HepG2 (cell line): ENCODE results near the gene WDR86. TPM values are rescaled to one million over a fixed set of nuclear protein-coding genes. Genes with fewer than 3 reads are reported as not detected.

Source experiments
- ATAC-seq: fragments of 200-7000 bp; cut with Tn5 transposase; 3 replicates; pipeline ENCODE4 v1.9.1; 2020; ENCODE audit warnings: mild to moderate bottlenecking, moderate library complexity
- BruUV-seq: library from RNA; stranded (reverse); fragments of 400-500 nt; replicated peaks from 2 replicates; lab custom pipeline; 2021; lab: Mats Ljungman, UMichigan
- CTCF ChIA-PET: fragments of 300-600 bp; formaldehyde crosslinking; extraction: SDS; loops from one replicate; lab custom pipeline; 2021; ENCODE audit warnings: low total read pairs, inconsistent platforms, low intra/inter-chr PET ratio; lab: Yijun Ruan, JAX
- POLR2A ChIA-PET: fragments of 350-600 bp; sonication (Branson Sonifier 250); formaldehyde crosslinking; loops from one replicate; lab custom pipeline; 2020; ENCODE audit warnings: antibody characterized with exemption, inconsistent platforms; lab: Yijun Ruan, JAX
- DNase-seq: peaks from one replicate; pipeline ENCODE4 v3.0.0-alpha.2; 2015; ENCODE audit warnings: low spot score
- FAIRE-seq: peaks from 3 replicates; lab custom pipeline; 2011; peaks lifted over from hg19 to GRCh38; lab: Jason Lieb, UNC
- H2AFZ ChIP-seq: one replicate; pipeline ENCODE4 v1.6.1; 2011; ENCODE audit warnings: low read length, inconsistent platforms
- H3K27ac ChIP-seq: fragments of 300-600 bp; 3 replicates; pipeline ENCODE4 v1.8.0; 2011; ENCODE audit warnings: mixed run types, mild to moderate bottlenecking, mixed read lengths, low read length, inconsistent platforms; ENCODE audit not compliant: insufficient read depth; ENCODE audit errors: extremely low read length
- H3K27me3 ChIP-seq, 2 experiments: fragments of 200-600 bp in 1 of 2; 2 replicates in 1 of 2; 3 replicates in 1 of 2; pipeline versions ENCODE4 v1.6.0 to v1.8.0; 2011; ENCODE audit warnings: low read length in 2 of 2, mild to moderate bottlenecking in 2 of 2, moderate library complexity in 2 of 2, inconsistent platforms in 1 of 2; ENCODE audit not compliant: insufficient read depth in 2 of 2, control insufficient read depth in 1 of 2
- H3K36me3 ChIP-seq, 2 experiments: fragments of 200-600 bp in 1 of 2; replicated peaks in 1 of 2; 2 replicates in 1 of 2; 3 replicates in 1 of 2; pipeline versions ENCODE4 v1.5.1 to v1.8.0; 2011; ENCODE audit warnings: low read length in 2 of 2, inconsistent platforms in 1 of 2; ENCODE audit not compliant: insufficient read depth in 2 of 2, control insufficient read depth in 1 of 2
- H3K4me1 ChIP-seq: 2 replicates; pipeline ENCODE4 v1.5.1; 2012; ENCODE audit warnings: low read length, inconsistent platforms; ENCODE audit not compliant: insufficient read depth
- H3K4me2 ChIP-seq: 2 replicates; pipeline ENCODE4 v1.6.0; 2011; ENCODE audit warnings: low read depth, low read length, inconsistent platforms
- H3K4me3 ChIP-seq, 3 experiments: fragments of 200-600 bp in 1 of 3; sonication (generic), shearing (Covaris generic) in 1 of 3; replicated peaks in 1 of 3; 2 replicates each; pipeline ENCODE4 v1.5.1; 2011 to 2016; ENCODE audit warnings: low read length in 3 of 3, inconsistent platforms in 2 of 3, low read depth in 2 of 3, mild to moderate bottlenecking in 2 of 3, control low read depth in 1 of 3, mixed read lengths in 1 of 3; ENCODE audit not compliant: insufficient read depth in 1 of 3
- H3K79me2 ChIP-seq: one replicate; pipeline ENCODE4 v1.6.1; 2011; ENCODE audit warnings: low read length, inconsistent platforms; ENCODE audit not compliant: insufficient read depth
- H3K9ac ChIP-seq: 2 replicates; pipeline ENCODE4 v1.6.0; 2011; ENCODE audit warnings: mild to moderate bottlenecking, low read depth, low read length, inconsistent platforms; ENCODE audit not compliant: insufficient read depth
- H3K9me3 ChIP-seq: 2 replicates; pipeline ENCODE4 v1.5.1; 2012; ENCODE audit warnings: mild to moderate bottlenecking, low read length
- H4K20me1 ChIP-seq: 2 replicates; pipeline ENCODE4 v1.6.0; 2011; ENCODE audit warnings: inconsistent platforms, mild to moderate bottlenecking, low read length, moderate library complexity; ENCODE audit not compliant: insufficient read depth
- BORCS8-MEF2B ChIP-seq: sonication (generic); formaldehyde crosslinking; IDR thresholded peaks from 2 replicates; pipeline ENCODE4 v1.8.0; 2022; ENCODE audit warnings: mild to moderate bottlenecking, missing genetic modification reagents
- FOXA1 ChIP-seq, 2 experiments: fragments of 450-650 bp in 1 of 2; sonication (generic) in 1 of 2; formaldehyde crosslinking in 1 of 2; IDR thresholded peaks; 2 replicates each; pipeline versions ENCODE4 v1.4.0 to v1.6.1; 2016 to 2020; ENCODE audit warnings: missing genetic modification reagents in 1 of 2
- MIER3 ChIP-seq: IDR thresholded peaks from 2 replicates; pipeline ENCODE4 v1.6.1; 2016; ENCODE audit warnings: missing compliant biosample characterization, borderline replicate concordance
- PHF21A ChIP-seq: sonication (generic); formaldehyde crosslinking; IDR thresholded peaks from 2 replicates; pipeline ENCODE4 v1.5.0; 2020; ENCODE audit warnings: mild to moderate bottlenecking, missing genetic modification reagents
- REL ChIP-seq: sonication (generic); formaldehyde crosslinking; conservative IDR thresholded peaks from 2 replicates; pipeline ENCODE4 v1.8.0; 2022; ENCODE audit warnings: mild to moderate bottlenecking, missing genetic modification reagents, moderate library complexity
- SAP130 ChIP-seq: IDR thresholded peaks from 2 replicates; pipeline ENCODE4 v1.6.1; 2016; ENCODE audit warnings: low read depth
- SIX1 ChIP-seq: sonication (generic); formaldehyde crosslinking; IDR thresholded peaks from 2 replicates; pipeline ENCODE4 v1.4.0; 2020; ENCODE audit warnings: missing genetic modification reagents, borderline replicate concordance
- ZNF34 ChIP-seq: sonication (generic); formaldehyde crosslinking; IDR thresholded peaks from 2 replicates; pipeline ENCODE4 v1.4.0; 2020; ENCODE audit warnings: mild to moderate bottlenecking, missing genetic modification reagents, borderline replicate concordance
- ZNF563 ChIP-seq: sonication (generic); formaldehyde crosslinking; IDR thresholded peaks from 2 replicates; pipeline ENCODE4 v1.8.0; 2022; ENCODE audit warnings: mild to moderate bottlenecking, moderate library complexity, missing genetic modification reagents
- WGBS: methylation state at CpG from one replicate; pipeline ENCODE4 v1.1.6; 2017; ENCODE audit warnings: low lambda C conversion rate; 5-methylcytosine and 5-hydroxymethylcytosine counted together
- in situ Hi-C: cut with HindIII; loops from 2 replicates; pipeline ENCODE4 v1.10.0; 2017; ENCODE audit warnings: low pct_unique_long_range_greater_than_20kb; ENCODE audit not compliant: extremely low pct_ligation_motif_present
- intact Hi-C: fragments of 100-400 bp; cut with micrococcal nuclease; formaldehyde crosslinking; loops from one replicate; pipeline ENCODE4 v1.10.0; 2022; ENCODE audit not compliant: unreplicated experiment
- polyA plus RNA-seq, 8 experiments: library from polyadenylated mRNA; depleted of rRNA in 3 of 8; stranded (reverse) in 7 of 8; unstranded in 1 of 8; fragments of >200 nt; fragmentation: Illumina TruSeq in 4 of 8; extraction: Trizol in 4 of 8; gene quantifications; 2 replicates each; pipeline versions ENCODE4 v1.2.1 to v1.2.3, GENCODE V29; 2011 to 2016; ENCODE audit warnings: low read depth in 4 of 8, missing spikeins in 1 of 8, mixed read lengths in 1 of 8; ENCODE audit not compliant: insufficient read depth in 1 of 8
- total RNA-seq, 5 experiments: library from RNA; depleted of rRNA; stranded (reverse); fragments of >200 nt; fragmentation: Illumina TruSeq; extraction: Trizol; gene quantifications; 2 replicates each; pipeline ENCODE4 v1.2.3, GENCODE V29; 2016; ENCODE audit warnings: low read depth in 1 of 5
- TF ChIP-seq, protein P1 (sequence below): sonication (generic); formaldehyde crosslinking; IDR thresholded peaks from 2 replicates; pipeline ENCODE4 v1.5.0; 2020; ENCODE audit warnings: mild to moderate bottlenecking, missing genetic modification reagents, borderline replicate concordance
- TF ChIP-seq, protein P2 (sequence below): sonication (generic); formaldehyde crosslinking; IDR thresholded peaks from 2 replicates; pipeline ENCODE4 v1.5.1; 2020; ENCODE audit warnings: missing genetic modification reagents, mild to moderate bottlenecking, borderline replicate concordance
- TF ChIP-seq, protein P3 (sequence below): sonication (generic); formaldehyde crosslinking; IDR thresholded peaks from 2 replicates; pipeline ENCODE4 v1.5.0; 2020; ENCODE audit warnings: missing genetic modification reagents, mild to moderate bottlenecking, borderline replicate concordance

The WDR86 gene
- total and polyA plus RNA-seq, 2 of the 13 experiments (the other 11 are each of a cell fraction or from before 2014, with no cell fraction given): 0.11 to 2.9 TPM

DNA sequence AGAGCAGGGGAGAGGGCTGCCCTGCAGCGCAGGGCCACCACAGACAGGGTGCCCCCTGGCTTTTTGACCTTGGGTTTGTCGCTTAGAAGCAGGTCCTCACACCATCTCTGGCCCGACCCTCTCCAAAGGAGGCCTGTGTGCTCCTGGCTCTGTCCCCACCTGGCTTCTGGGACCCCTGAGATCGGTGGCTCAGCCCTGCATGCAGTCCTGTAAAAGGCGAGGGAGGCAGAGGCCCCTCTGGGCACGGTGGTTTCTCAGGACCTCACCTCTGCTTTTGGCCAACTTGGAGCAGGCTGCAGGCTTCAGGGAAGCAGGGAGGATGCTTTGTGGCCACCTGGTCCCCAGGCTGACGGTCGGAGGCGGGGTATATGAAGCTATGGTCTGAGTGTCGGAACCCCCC is 21.4 kb downstream of the WDR86 start:
- H3K9ac ChIP-seq: no peak overlapping the region
- intact Hi-C loops: no loop called here
- in situ Hi-C loops: no loop called here
- no TSS peak for BruUV-seq
- no peaks in the 10 kb centered on the region; the same call in 1 of the 2 replicates for H4K20me1 ChIP-seq
- WGBS: 0% methylated on average over 1 of the region's 10 CpGs
- no peak overlapping the region for H2AFZ ChIP-seq
- no peak overlapping the region for H3K4me3 ChIP-seq
- no peak for TF ChIP-seq SIX1 (CRISPR knock-in tag)
- TF ChIP-seq, protein P1, sequence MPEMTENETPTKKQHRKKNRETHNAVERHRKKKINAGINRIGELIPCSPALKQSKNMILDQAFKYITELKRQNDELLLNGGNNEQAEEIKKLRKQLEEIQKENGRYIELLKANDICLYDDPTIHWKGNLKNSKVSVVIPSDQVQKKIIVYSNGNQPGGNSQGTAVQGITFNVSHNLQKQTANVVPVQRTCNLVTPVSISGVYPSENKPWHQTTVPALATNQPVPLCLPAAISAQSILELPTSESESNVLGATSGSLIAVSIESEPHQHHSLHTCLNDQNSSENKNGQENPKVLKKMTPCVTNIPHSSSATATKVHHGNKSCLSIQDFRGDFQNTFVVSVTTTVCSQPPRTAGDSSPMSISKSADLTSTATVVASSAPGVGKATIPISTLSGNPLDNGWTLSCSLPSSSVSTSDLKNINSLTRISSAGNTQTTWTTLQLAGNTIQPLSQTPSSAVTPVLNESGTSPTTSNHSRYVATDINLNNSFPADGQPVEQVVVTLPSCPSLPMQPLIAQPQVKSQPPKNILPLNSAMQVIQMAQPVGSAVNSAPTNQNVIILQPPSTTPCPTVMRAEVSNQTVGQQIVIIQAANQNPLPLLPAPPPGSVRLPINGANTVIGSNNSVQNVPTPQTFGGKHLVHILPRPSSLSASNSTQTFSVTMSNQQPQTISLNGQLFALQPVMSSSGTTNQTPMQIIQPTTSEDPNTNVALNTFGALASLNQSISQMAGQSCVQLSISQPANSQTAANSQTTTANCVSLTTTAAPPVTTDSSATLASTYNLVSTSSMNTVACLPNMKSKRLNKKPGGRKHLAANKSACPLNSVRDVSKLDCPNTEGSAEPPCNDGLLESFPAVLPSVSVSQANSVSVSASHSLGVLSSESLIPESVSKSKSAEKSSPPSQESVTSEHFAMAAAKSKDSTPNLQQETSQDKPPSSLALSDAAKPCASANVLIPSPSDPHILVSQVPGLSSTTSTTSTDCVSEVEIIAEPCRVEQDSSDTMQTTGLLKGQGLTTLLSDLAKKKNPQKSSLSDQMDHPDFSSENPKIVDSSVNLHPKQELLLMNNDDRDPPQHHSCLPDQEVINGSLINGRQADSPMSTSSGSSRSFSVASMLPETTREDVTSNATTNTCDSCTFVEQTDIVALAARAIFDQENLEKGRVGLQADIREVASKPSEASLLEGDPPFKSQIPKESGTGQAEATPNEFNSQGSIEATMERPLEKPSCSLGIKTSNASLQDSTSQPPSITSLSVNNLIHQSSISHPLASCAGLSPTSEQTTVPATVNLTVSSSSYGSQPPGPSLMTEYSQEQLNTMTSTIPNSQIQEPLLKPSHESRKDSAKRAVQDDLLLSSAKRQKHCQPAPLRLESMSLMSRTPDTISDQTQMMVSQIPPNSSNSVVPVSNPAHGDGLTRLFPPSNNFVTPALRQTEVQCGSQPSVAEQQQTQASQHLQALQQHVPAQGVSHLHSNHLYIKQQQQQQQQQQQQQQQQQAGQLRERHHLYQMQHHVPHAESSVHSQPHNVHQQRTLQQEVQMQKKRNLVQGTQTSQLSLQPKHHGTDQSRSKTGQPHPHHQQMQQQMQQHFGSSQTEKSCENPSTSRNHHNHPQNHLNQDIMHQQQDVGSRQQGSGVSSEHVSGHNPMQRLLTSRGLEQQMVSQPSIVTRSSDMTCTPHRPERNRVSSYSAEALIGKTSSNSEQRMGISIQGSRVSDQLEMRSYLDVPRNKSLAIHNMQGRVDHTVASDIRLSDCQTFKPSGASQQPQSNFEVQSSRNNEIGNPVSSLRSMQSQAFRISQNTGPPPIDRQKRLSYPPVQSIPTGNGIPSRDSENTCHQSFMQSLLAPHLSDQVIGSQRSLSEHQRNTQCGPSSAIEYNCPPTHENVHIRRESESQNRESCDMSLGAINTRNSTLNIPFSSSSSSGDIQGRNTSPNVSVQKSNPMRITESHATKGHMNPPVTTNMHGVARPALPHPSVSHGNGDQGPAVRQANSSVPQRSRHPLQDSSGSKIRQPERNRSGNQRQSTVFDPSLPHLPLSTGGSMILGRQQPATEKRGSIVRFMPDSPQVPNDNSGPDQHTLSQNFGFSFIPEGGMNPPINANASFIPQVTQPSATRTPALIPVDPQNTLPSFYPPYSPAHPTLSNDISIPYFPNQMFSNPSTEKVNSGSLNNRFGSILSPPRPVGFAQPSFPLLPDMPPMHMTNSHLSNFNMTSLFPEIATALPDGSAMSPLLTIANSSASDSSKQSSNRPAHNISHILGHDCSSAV (CRISPR knock-in tag): no peak
- no peak for TF ChIP-seq ZNF34 (CRISPR knock-in tag)
- TF ChIP-seq FOXA1 (IDR thresholded peaks at IDR 0.05): no peak
- no peak for TF ChIP-seq FOXA1 (CRISPR knock-in tag; IDR thresholded peaks at IDR 0.05)
- TF ChIP-seq, protein P2, sequence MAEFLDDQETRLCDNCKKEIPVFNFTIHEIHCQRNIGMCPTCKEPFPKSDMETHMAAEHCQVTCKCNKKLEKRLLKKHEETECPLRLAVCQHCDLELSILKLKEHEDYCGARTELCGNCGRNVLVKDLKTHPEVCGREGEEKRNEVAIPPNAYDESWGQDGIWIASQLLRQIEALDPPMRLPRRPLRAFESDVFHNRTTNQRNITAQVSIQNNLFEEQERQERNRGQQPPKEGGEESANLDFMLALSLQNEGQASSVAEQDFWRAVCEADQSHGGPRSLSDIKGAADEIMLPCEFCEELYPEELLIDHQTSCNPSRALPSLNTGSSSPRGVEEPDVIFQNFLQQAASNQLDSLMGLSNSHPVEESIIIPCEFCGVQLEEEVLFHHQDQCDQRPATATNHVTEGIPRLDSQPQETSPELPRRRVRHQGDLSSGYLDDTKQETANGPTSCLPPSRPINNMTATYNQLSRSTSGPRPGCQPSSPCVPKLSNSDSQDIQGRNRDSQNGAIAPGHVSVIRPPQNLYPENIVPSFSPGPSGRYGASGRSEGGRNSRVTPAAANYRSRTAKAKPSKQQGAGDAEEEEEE (CRISPR knock-in tag): no peak
- TF ChIP-seq SAP130 (CRISPR knock-in tag): no peak
- TF ChIP-seq ZNF563 (CRISPR knock-in tag): no peak
- TF ChIP-seq MIER3 (CRISPR knock-in tag): no peak
- TF ChIP-seq, protein P3, sequence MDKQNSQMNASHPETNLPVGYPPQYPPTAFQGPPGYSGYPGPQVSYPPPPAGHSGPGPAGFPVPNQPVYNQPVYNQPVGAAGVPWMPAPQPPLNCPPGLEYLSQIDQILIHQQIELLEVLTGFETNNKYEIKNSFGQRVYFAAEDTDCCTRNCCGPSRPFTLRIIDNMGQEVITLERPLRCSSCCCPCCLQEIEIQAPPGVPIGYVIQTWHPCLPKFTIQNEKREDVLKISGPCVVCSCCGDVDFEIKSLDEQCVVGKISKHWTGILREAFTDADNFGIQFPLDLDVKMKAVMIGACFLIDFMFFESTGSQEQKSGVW (CRISPR knock-in tag): no peak
- TF ChIP-seq BORCS8-MEF2B (CRISPR knock-in tag): no peak
- no peak for TF ChIP-seq PHF21A (CRISPR knock-in tag)
- TF ChIP-seq REL (CRISPR knock-in tag): no peak
- TF ChIP-seq, all 625 proteins: peak for 0
- peaks cover 23 to 97% of the 10 kb centered on the region in 2 experiments for H3K27me3 ChIP-seq
- DNase-seq (no peak), ATAC-seq (no peak), FAIRE-seq (no peak)
- H3K4me1 ChIP-seq: no peaks in the 10 kb centered on the region
- ChIA-PET CTCF (no interaction called here), POLR2A (no interaction called here)
- no peaks in the 10 kb centered on the region for H3K79me2 ChIP-seq
- H3K36me3 ChIP-seq: no peaks in the 10 kb centered on the region
- no peaks in the 10 kb centered on the region for H3K9me3 ChIP-seq
- H3K27ac ChIP-seq: no peak overlapping the region
- no peak overlapping the region for H3K4me2 ChIP-seq
